ENCODE data around the gene LRCH1.
"Not testable (repeated sequence)": the region's sequence is repeated elsewhere in the genome, so short reads cannot be mapped to it uniquely, and the experiment has no call there.

Gene LRCH1

DNA sequence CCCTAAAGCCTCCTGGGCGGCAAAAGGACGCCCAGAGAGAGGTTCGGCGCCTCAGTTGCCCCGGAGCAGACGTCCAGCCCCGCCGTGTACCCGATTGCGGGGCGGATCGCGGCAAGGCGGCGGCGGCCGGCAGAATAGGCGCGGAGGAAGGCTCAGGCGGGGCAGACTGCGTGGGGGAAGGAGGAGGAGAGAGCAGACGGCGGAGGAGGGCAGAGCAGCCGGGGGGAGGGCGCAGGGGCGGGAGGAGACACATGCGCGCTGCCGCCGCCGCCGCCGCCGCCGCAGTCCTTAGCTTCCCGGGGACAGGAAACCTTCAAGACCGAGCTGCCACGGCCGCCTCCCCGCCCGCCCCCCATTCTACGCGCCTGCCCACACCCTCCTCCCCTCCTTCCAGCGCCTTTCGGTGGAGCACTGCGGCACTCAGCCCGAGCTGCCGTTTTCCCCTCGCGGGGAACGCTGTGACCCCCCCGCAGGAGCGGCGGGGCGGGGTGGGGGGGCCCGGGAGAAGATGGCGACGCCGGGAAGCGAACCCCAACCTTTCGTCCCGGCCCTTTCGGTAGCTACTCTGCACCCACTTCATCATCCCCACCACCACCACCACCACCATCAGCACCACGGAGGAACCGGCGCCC is at the start of gene LRCH1:
Gene LRCH1 (plus strand): TSS at position 282 of the 632 bp plus-strand sequence. CDS start 227 bp downstream, at position 509.
- DNase-seq (ENCODE audit: low spot score) = peak; percentile 94

DNA sequence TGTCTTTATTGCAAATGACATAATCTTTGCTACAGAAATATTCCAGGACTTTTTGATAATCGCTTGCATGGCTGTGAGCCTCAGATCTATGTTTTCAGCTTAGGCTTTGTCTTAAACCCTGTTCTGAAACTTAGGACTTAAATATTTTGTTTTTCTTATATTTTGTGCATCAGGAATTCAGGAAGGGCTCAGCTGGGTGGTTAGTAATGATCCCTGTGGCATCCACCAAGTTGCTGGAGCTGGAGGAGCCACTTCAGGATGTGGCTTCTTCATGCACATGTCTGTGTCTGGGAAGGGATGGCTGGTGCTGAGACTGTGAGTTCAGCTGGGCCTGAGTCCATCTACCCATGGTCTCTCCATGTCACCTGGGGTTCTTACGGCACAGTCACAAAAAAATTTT is 48.9 kb upstream of the LRCH1 start:
- no peak for DNase-seq (ENCODE audit: low spot score)

DNA sequence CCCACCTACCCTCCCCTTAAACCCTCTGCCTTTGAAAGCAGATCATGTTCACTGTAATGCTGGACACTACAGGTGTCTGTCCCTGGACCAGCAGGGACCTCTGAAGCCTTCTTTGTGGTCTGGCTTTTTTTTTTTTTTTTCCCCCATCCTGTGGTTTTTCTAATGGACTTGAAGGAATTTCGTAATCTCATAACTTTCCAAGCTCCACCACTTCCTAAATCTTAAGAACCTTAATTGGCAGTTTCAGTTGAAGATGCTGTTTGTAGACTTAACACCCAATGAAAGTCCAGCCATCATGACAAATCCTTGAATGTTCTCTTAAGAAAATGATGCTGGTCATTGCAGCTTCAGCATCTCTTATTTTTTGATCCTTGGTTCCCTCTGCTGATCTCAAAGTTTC is 45.0 kb upstream of the LRCH1 start:
- no peak for DNase-seq (ENCODE audit: low spot score)

DNA sequence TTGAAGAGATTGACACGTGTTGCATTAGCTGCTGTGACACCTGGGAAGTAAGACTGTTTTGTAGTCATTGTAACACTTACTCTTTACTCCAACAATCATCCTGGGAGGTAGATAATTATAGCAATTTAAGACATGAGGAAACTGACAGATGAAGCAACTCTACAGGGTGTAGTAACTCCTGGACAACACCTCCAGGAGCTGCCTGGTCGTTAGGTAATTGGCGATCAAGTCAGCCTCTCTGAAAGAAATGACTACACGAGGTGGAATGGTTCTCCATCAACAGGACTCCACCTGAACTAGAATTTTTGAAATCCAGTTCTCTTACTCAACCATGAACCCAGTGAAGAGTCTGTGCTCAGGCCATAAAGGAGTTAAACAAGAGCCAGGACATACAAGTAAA is 43.0 kb upstream of the LRCH1 start:
- DNase-seq (ENCODE audit: low spot score) = no peak

GRCh38 chr13:46515803-46516202 is 37.2 kb upstream of the LRCH1 start:
- no peak for DNase-seq (ENCODE audit: low spot score)

GRCh38 chr13:46516599-46517338 is 36.2 kb upstream of the LRCH1 start:
- DNase-seq (ENCODE audit: low spot score) = no peak

DNA sequence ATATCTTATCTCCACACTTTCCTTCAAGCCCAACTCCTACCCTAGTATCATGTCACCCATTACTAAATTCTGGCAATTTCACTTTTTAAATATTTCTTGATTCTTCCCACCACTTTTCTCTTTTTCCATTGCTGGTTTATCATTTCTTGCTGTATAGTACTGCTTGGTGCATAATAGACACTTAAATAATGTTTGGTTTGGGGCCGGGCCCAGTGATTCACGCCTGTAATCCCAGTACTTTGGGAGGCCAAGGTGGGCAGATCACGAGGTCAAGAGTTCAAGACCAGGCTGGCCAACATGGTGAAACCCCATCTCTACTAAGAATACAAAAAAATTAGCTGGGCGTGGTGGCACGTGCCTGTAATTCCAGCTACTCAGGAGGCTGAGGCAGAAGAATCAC is 35.2 kb upstream of the LRCH1 start:
- not testable (repeated sequence) for DNase-seq (ENCODE audit: low spot score)

- DNase-seq (ENCODE audit: low spot score) = no peak
Measured at GRCh38 chr13:46519182-46519581, 33.8 kb upstream of the LRCH1 start.

- no peak for DNase-seq (ENCODE audit: low spot score)
Measured at GRCh38 chr13:46520166-46520565, 32.8 kb upstream of the LRCH1 start.

DNA sequence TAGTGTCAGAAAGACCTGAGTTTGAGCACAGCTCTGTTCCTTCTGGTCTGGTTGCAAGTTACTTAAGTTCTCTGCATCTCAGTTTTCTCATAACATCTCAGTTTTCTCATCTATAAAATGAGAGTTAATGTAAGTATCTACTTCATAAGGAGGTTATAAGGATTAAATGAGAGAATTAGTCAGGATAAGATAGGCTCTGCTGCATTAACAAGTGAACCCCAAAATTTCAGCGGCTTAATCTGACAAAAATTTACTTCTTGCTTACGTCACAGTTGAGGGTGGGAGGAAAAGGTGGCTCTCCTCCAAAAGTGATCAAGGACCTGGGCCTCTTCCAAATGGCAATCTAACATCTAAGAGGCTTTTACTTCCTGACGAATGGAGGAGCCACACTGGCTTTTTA is 31.5 kb upstream of the LRCH1 start:
- DNase-seq (ENCODE audit: low spot score) = no peak

DNA sequence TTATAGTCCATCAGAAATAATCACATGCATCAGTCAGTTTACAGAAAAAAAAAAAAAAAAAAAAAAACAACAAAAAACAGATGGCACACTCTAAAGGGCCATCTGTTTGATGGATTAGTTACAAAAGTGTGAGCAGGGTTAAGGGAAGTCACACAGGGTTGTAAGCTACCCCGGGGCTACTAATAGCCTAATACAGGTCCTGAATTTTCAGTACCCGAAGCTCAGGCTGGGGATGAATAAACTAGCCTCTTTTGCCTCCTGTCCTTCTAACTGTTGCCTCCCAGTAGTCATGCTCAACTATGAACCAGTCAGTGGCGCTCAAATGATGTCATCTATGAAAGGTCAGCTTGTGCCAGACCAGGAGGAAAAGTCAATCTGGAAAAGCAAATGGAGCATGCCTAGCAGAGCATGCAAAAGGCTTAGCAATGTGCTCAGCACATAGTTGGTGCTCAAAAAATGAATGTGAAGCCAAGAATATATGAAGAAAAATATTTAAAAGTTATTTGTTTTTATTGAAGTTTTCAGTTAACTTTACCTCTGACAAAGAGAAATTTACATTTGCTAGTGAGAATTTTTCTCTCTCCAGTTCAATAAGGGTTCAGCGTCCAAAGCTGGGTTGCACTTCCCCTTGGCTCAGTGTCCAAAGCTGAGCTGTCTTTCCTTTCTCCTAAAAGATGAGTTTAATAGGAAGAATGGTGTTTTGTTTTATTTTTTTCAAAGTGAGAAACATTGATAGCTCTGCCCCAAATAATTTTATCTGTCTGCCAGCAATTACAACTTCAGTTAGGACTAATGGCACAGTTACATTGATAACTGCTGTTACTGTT is 30.8 kb upstream of the LRCH1 start:
- peak; percentile 17 for DNase-seq (ENCODE audit: low spot score)

DNA sequence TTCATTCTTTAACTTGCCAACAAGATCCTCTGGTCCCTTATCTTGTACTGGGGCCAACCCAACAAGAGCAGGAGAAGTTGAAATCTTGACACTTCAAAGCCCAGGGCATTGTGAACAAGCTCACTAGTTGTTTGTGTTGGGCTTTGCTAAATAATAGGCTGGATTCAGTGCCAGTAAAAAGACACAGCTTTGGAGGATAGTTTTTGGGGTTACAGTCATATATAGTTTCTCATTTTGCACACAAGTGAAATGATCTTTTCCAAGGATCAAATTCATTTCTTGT is 30.3 kb upstream of the LRCH1 start:
- DNase-seq (ENCODE audit: low spot score) = no peak

DNA sequence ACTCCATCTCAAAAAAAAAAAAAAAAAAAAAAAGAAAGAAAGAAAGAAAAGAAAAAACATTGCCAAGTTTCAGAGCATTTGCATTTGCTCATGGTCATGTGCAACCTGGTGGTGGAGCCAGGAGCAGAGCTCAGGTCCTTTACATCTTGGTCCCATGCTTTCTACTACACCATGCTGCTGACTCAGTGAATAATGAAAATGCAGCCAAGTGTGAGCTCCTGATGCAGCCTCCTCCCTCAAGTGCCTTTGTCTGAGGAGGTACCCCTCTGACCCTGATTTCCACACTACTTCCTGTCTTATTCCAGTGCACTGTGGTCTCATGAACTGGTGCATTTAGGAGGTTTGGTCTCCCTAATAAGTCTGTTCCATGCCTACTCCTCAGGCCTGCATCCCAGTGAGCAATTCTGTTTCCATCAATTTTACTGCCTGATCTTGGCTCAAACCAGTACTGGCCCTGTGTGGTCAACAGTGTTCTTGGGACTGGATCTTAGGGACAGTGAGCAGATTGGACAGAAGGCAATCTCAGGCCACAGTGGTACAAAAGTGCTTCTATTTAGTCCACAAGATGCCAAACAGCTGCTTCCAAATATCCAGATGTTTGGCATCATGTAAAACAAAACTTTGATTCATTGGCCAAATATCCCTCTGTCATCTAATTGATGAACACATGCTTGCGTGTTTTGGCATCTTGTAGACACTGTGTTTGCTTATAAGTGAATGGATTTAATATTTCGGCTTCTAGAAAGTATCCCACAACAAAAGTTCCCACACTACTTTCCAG is 28.8 kb upstream of the LRCH1 start:
- DNase-seq (ENCODE audit: low spot score) = no peak

- no peak for DNase-seq (ENCODE audit: low spot score)
Measured at GRCh38 chr13:46526100-46526735, 26.8 kb upstream of the LRCH1 start.

GRCh38 chr13:46526740-46527139 is 26.2 kb upstream of the LRCH1 start:
- DNase-seq (ENCODE audit: low spot score) = no peak

DNA sequence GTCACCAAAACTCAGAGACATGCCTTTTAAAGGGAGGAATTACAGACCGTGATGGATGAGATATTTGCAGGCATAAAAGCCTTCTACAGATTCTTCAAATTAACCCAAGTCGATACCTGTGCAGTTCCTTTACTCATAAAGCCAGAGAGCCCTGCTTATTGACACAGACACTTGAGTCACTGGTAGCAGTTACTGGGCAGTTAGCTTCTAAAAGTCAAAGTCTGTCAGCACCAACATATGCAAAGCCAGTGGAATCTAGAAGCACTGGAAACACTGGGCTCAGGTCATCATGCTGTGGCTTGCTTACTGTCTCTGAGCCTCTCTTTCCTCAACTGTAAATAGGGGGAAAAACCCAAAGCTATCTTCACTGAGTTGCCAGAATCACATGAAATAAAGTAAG is 25.7 kb upstream of the LRCH1 start:
- DNase-seq (ENCODE audit: low spot score) = no peak

GRCh38 chr13:46529216-46529919 is 23.6 kb upstream of the LRCH1 start:
- DNase-seq (ENCODE audit: low spot score) = no peak

GRCh38 chr13:46530084-46530935 is 22.7 kb upstream of the LRCH1 start:
- peak; percentile 28 for DNase-seq (ENCODE audit: low spot score)

GRCh38 chr13:46531953-46532352 is 21.0 kb upstream of the LRCH1 start:
- DNase-seq (ENCODE audit: low spot score) = no peak

GRCh38 chr13:46535002-46535401 is 18.0 kb upstream of the LRCH1 start:
- no peak for DNase-seq (ENCODE audit: low spot score)

Measured in AG08396 (cell line).